Hypothalamus (tissue), 51 donors: ENCODE results near the gene MRC2.
"Not testable (repeated sequence)": the region's sequence is repeated elsewhere in the genome, so short reads cannot be mapped to it uniquely, and the experiment has no call there.

Experiments
- DNase-seq, 51 donors: peaks; one replicate each; lab custom pipeline; 2025; lab: John Stamatoyannopoulos, UW

The MRC2 gene

DNA sequence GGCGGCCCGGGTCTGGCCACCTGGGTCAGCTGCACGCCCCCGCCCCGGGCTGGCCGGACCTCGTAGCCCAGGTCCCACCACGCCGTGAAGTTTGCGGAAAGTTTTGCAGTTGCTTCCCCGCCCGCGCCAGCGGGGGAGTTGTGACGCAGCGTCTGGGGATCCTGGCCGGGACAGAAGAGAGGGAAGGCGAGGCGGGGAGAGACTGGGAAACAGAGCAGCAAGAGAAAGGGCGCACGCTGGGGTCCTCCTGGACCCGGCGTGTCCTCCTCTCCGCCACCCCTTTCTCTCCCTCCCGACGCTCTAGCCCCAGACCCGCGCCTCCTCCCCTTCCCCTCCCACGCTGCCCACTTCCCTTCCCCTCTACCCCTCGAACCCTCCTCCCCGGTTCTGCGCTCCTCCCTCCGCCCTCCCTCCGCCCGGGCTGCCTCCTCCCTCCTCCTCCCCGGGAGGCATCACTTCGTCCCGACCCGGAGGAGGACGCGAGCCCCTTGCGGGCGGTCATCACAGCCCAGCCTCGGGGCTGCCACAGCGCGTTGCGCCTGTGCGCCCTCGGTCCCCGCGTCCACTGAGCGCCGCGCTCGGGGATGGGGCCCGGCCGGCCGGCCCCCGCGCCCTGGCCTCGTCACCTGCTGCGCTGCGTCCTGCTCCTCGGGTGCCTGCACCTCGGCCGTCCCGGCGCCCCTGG is at the start of gene MRC2:
Gene MRC2 (plus strand): TSS at position 452 of the 685 bp plus-strand sequence. CDS start 133 bp downstream, at position 585.
- DNase-seq, result peak in 18 of 51 donors; percentile 14 to 61 (median 36)

- DNase-seq, result no peak
These were observed 48.5 kb upstream of the MRC2 start for GRCh38 chr17:62578757-62579487.

- no peak for DNase-seq
These were observed 46.5 kb upstream of the MRC2 start for GRCh38 chr17:62580947-62581346.

DNA sequence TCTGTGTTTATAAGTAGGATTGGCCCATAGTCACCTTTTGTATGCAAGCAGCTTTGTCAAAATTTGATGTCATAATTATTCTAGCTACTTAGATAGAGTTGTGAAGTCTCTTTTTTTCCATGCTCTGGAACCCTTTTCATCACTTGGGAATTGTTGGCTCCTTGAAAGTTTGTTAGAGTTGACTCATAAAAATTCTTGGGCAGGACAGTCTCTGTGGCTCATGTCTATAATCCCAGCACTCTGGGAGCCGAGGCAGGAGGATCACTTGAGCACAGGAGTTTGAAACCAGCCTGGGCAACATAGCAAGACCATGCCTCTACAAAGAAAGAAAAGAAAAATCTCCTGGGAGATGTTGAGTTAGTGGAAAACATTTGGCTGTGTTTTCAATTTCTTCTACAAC is 45.7 kb upstream of the MRC2 start:
- DNase-seq, result peak in 1 of 51 donors; percentile 5

DNA sequence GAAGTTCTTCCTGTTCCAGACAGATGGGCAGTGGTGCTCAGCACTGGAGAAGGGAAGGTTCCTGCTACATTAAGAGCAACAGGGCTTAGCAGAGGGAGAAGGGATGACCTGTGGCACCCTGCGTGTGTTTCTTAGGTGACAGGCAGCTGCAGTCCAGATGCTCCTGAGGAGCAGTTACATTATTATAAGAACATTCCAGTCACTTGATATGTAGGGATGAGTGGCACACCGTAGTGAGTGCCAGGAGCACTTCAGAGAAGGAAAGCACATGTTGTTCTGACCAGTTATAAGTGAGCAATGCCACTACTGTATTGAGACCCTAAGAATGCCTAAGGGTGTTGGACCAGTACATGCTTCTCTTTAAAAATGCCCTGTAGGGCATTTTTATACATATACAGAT is 39.9 kb upstream of the MRC2 start:
- no peak for DNase-seq

- DNase-seq, result no peak
These were observed 39.4 kb upstream of the MRC2 start for GRCh38 chr17:62588109-62588508.

DNA sequence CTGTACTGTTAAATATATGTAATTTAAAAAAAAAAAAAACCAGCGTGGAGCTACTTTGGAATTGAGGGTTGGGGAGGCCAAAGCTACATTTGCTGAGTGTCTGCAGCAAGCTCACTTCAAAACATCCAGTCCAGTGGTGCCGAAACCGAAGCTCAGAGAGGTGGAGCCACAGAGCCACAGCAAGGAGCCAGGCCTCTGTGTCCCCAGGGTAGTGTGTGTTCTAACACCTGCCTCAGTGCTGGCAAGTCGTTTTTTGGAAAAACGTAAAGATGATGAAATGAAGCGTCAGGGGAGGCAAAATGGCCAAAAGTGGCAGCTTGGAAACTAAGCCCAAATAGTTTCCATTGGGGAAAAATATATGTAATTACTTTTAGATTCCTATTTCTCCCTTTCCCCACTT is 36.1 kb upstream of the MRC2 start:
- no peak for DNase-seq

DNA sequence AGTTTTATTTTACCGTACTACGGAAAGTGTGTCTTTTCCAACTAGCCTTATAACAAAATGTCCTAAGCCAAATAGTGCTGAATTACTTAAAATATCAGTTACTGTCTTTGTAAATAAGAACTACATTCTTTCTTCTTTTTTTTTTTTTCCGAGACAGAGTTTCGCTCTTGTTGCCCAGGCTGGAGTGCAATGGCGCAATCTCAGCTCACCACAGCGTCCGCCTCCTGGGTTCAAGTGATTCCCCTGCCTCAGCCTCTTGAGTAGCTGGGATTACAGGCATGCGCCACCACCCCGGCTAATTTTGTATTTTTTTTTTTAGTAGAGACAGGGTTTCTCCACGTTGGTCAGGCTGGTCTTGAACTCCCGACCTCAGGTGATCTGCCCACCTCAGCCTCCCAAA is 35.6 kb upstream of the MRC2 start:
- DNase-seq, result not testable (repeated sequence)

DNA sequence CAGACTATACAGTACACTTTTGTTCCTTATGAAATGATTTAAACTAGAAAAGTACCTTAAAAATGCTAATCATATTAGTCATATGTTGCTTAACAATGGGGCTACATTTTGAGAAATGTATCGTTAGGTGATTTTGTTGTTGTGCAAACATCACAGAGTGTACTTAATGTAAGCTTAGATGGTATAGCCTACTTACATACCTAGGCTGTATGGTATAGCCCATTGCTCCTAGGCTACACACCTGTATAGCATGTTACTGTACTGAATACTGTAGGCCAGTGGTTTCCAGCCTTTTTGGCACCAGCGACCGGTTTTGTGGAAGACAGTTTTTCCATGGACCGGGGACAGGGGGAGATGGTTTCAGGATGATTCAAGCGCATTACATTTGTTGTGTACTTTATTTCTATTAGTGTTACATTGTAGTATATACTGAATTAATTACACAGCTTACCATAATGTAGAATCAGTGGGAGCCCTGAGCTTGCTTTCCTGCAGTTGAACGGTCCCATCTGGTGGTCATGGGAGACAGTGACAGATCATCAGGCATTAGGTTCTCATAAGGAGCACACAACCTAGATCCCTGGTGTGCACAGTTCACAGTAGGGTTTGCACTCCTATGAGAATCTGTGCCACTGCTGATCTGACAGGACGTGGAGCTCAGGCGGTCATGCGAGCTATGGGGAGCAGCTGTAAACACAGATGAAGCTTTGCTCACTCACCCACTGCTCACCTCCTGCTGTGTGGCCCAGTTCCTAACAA is 35.0 kb upstream of the MRC2 start:
- DNase-seq, result no peak

DNA sequence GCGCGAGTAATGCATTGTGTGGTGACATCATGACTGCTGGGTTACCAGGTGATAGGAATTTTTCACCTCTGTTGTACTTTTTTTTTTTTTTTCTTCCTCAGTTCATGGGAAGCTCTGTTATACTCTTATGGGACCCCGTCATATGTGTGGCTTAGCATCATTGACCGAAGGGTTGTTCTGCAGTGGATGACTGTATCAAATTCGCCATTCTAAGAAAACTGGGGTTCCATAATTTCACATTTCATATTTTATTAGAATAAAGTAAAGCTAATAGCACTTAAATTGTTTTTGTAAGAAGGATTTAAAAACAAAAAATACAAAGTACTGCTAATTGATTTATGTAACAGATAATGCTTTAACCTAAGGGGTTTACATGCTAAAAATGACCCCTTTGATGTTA is 32.0 kb upstream of the MRC2 start:
- DNase-seq, result no peak

DNA sequence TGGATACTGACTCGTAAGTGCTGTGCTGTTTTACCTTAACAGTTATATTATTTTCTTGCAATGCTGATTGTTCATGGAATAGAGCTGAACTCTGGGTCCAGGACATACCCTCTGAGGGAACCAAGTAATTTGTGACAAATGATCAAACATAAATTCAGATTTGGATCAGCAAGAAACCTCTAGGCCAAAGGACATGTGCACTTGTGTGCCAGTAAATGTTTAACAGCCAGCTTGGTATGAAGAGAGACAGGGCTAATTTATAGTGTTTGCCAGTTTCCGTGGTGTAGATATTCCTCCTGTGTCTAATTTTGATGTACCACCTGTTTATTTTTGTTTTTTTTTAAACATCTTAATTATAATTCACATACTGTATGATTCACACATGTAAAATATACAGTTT is 30.8 kb upstream of the MRC2 start:
- DNase-seq, result no peak

DNA sequence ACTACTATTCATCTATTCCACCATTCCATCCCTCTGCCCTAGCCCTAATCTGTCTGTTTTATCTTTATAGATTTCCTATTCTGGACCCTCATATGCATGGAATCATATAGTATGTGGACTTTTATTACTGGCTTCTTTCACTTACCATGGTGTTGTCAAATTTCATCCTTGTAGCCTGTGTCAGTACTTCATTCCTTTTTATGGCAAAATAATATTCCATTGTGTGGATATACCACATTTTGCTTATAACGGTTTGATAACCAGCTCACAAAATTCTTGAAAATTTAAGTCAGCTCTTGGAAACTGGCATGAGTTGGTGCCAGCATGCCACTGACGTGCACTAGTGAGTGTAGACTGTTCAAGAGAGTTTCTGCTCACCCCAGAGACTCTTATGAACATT is 30.3 kb upstream of the MRC2 start:
- no peak for DNase-seq

DNA sequence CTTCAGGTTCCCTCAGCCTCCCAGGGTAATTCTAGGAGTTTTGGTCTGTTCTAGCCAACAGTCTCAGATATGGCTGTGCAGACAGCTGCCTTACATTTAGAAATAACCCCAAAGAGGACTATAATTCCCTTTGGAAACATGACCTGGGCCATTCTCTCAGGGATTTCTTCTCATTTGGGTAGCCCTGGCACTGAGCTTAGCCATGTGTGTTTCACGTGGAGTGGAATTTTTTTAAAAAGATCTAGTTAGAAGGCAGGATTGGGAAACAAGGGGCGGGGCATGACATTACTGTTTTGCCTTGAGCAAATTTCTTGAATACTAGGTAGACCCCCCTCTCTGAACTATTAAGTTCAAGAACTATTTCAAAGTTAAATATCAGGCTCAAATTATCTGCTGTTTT is 29.6 kb upstream of the MRC2 start:
- no peak for DNase-seq

DNA sequence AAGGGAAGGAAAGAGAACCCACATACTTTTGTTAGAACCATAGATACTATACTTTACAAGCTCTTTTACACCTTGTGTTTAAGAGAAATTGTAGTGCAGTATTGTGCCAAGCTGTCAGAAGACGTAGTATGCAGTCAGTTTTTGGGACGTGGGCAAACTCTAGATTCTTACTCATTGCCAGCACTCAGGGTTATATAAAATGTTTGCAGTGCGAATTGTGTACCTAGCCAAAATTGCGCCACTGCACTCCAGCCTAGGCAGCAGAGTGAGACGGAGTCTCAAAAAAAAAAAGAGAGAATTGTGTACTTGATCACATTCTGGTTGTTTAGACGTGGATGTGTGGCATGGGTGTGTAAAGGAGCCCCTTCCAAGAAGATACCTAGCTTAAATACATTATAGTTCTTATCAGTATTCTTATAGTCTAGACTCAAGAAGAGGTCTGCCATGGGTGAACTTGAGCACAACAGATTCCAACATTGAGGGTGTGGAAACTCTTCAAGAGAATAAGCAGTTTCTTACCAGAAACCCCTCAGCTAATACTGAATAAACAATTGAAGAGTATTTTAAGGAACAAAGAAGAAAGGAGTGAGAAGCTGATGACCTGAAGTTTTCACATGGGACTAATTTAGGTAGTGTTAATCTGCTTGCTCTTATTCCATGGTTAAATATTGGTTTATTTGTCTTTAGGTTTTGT is 27.4 kb upstream of the MRC2 start:
- no peak for DNase-seq

DNA sequence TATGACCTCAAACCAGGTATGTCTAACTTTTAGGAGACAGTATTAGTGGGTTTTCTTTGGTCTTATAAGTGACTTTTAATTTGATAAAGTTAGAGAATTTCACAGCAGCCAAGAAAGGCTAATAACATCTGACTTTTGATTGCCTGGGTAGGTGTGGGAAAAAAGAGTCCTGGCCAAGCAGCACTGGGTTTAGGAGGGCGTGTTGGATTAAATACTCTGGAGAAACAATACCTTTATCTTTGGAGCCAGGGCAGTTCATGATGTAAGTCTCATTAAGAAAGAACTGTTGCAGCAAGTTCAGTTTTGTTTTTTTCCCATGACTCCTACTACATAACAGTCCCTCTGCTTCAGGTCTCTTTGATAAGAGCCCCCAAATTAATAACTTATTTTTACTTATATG is 26.7 kb upstream of the MRC2 start:
- DNase-seq, result no peak

DNA sequence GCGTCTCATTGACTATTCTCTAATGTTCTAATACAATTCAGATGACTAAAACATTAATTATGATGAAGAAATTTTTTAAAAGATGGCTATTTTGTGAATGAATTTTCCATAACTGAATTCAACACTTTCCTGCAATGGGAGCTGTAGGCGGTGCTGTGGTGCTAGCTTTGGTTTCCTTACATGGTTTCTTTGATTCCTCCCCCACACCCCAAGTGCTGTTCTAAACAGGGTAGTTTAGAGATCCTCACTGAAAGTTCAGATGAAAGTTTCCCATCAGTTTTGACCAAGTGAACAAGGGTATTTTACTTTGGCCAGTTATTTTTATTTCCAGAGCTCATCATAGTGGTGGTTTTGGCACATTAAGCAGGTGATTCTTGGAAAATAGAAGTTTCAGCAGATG is 26.0 kb upstream of the MRC2 start:
- no peak for DNase-seq

DNA sequence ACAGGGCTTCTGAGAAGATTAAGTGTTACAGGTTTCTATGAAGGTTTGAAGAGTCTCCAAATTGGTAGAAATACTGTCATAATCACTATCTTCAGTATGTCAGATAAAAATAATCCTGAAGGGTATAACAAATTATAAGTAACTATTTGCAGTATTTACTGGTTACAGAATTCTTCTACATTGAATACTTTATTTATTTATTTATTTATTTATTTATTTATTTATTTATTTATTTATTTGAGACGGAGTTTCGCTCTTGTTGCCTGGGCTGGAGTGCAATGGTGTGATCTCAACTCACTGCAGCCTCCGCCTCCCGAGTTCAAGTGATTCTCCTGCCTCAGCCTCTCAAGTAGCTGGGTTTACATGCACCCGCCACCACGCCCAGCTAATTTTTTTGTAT is 23.7 kb upstream of the MRC2 start:
- not testable (repeated sequence) for DNase-seq

GRCh38 chr17:62605588-62605987 is 21.9 kb upstream of the MRC2 start:
- DNase-seq, result no peak

GRCh38 chr17:62611292-62611691 is 16.2 kb upstream of the MRC2 start:
- no peak for DNase-seq

GRCh38 chr17:62611728-62612127 is 15.7 kb upstream of the MRC2 start:
- no peak for DNase-seq

DNA sequence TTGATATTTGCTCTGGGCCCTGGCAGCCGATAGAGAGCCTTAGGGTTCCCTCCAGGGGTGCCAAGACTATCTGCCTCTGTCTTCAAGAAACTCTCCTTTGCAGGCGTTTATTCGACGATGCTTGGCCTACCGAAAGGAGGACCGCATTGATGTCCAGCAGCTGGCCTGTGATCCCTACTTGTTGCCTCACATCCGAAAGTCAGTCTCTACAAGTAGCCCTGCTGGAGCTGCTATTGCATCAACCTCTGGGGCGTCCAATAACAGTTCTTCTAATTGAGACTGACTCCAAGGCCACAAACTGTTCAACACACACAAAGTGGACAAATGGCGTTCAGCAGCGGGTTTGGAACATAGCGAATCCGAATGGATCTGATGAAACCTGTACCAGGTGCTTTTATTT is 15.2 kb upstream of the MRC2 start:
- DNase-seq, result not testable (repeated sequence)
